Suprapubic skin (tissue), 4 donors: Measurements from ENCODE around the gene ZDHHC19.

Source experiments
- EP300 ChIP-seq: sonication (generic); formaldehyde crosslinking; IDR thresholded peaks from one replicate; pipeline ENCODE4 v1.6.1; 2017; ENCODE audit warnings: antibody characterized with exemption
- POLR2A ChIP-seq, 2 donors: fragments of 450-650 bp; IDR thresholded peaks; one replicate each; pipeline ENCODE4 v1.6.1; 2017; ENCODE audit warnings: antibody characterized with exemption in 2 of 2, mild to moderate bottlenecking in 2 of 2, moderate library complexity in 2 of 2
- POLR2AphosphoS5 ChIP-seq, 3 donors: sonication (generic); formaldehyde crosslinking; IDR thresholded peaks; one replicate each; pipeline ENCODE4 v1.6.1; 2017; ENCODE audit warnings: antibody characterized with exemption in 3 of 3
- TF ChIP-seq, protein P1 (sequence below), 2 donors: fragments of 200-600 bp in 1 of 2; fragments of 450-650 bp in 1 of 2; sonication (generic) in 1 of 2; IDR thresholded peaks; one replicate each; pipeline ENCODE4 v1.5.1; 2016 to 2019; ENCODE audit warnings: antibody characterized with exemption in 2 of 2, mild to moderate bottlenecking in 1 of 2, moderate library complexity in 1 of 2

DNA sequence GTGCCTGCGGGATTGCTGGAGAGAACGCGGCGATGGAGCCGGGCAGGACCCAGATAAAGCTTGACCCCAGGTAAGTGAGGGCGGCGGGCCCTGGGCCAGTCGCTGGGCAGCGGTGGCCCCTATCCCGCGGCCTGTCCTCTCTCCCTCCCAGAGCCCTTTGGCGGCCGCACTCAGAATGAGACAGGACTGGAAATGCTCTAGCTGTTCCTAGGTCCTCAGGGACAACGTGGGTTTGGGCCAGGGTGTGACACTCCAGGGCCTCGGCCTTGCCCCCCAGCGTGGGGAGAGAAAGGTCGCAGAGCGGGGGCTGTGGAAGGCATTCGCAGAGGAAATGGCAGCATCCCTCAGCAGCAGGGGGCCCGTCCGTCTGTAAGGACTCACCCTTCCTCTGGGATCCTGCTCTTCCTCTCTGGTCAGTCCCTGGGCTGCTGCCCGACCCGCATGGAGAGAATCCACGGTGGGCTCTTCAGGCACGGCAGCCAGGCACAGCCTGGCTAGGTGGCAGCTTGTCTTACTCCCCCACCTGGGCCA lies 5.5 kb upstream of the ZDHHC19 start:
- TF ChIP-seq POLR2A (IDR thresholded peaks at IDR 0.05), result no peak
- TF ChIP-seq, protein P1, sequence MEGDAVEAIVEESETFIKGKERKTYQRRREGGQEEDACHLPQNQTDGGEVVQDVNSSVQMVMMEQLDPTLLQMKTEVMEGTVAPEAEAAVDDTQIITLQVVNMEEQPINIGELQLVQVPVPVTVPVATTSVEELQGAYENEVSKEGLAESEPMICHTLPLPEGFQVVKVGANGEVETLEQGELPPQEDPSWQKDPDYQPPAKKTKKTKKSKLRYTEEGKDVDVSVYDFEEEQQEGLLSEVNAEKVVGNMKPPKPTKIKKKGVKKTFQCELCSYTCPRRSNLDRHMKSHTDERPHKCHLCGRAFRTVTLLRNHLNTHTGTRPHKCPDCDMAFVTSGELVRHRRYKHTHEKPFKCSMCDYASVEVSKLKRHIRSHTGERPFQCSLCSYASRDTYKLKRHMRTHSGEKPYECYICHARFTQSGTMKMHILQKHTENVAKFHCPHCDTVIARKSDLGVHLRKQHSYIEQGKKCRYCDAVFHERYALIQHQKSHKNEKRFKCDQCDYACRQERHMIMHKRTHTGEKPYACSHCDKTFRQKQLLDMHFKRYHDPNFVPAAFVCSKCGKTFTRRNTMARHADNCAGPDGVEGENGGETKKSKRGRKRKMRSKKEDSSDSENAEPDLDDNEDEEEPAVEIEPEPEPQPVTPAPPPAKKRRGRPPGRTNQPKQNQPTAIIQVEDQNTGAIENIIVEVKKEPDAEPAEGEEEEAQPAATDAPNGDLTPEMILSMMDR (IDR thresholded peaks at IDR 0.05), result no peak
- TF ChIP-seq POLR2AphosphoS5 (IDR thresholded peaks at IDR 0.05), result no peak
- TF ChIP-seq EP300, result no peak
